WERI-Rb-1 (cell line): ENCODE data around the gene RREB1.

Experiments
- DNase-seq: peaks from one replicate; pipeline ENCODE4 v3.0.0-alpha.2; 2020
- H3K27ac ChIP-seq: fragments of 250-450 bp; sonication (Bioruptor Pico); 2 replicates; pipeline ENCODE4 v1.5.1; 2020; ENCODE audit warnings: mild to moderate bottlenecking, moderate library complexity
- H3K27me3 ChIP-seq: fragments of 250-450 bp; sonication (Bioruptor Pico); 2 replicates; pipeline ENCODE4 v1.5.1; 2021; ENCODE audit warnings: mild to moderate bottlenecking, low read depth, moderate library complexity; ENCODE audit not compliant: insufficient read depth, severe bottlenecking
- H3K36me3 ChIP-seq: fragments of 250-450 bp; sonication (Bioruptor Pico); 2 replicates; pipeline ENCODE4 v1.5.1; 2020; ENCODE audit warnings: mild to moderate bottlenecking, moderate library complexity
- H3K4me3 ChIP-seq: 2 replicates; pipeline ENCODE4 v1.5.1; 2011; ENCODE audit warnings: low read depth, mild to moderate bottlenecking, control low read depth, low read length
- H3K9me3 ChIP-seq: fragments of 250-450 bp; sonication (Bioruptor Pico); 2 replicates; pipeline ENCODE4 v1.5.1; 2021; ENCODE audit warnings: mild to moderate bottlenecking, moderate library complexity; ENCODE audit not compliant: severe bottlenecking
- CTCF ChIP-seq: IDR thresholded peaks from 2 replicates; pipeline ENCODE4 v1.5.1; 2011; ENCODE audit warnings: low read depth, mild to moderate bottlenecking, control low read depth, inconsistent platforms, low read length

Gene RREB1

DNA sequence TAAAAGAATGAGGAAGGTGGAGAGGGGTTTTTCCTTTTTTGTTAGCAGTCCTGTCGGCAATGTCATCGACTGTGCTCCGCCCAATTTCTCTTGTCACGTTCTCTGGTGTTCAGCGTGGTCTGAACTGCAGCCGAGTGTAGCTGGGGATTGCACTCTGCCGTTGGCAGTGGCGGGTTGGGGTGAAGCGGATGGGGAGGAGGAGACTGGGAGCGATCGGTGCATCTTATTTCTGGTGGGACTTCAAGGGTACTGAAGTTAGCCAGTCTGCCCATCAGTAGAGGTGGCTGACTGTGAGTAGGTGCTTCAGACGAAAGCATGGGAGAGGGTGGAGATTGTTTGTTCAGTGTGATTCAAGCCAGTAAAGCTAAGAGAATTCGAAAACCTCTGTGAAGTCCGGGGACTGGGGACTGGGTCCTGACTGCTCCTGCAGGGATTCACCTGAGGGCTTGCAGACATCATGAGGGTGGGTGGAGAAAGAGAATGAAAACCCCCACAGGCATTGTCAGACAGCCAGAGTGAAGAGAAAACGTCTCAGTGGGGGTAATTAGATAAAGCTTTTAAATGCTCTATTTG lies 5.1 kb downstream of the RREB1 start:
- Histone ChIP-seq H3K27me3 (no peaks in the 10 kb centered on the region), H3K27ac (no peak overlapping the region), H3K4me3 (no peak overlapping the region), H3K9me3 (no peaks in the 10 kb centered on the region), H3K36me3 (peaks cover 4% of the 10 kb centered on the region)
- TF ChIP-seq CTCF, result no peak
- peak; percentile 37 for DNase-seq

GRCh38 chr6:7114744-7115458 lies 7.1 kb downstream of the RREB1 start:
- no peaks in the 10 kb centered on the region for H3K9me3 ChIP-seq
- H3K27ac ChIP-seq, result no peak overlapping the region
- no peaks in the 10 kb centered on the region for H3K27me3 ChIP-seq
- H3K36me3 ChIP-seq, result peaks cover 4% of the 10 kb centered on the region
- no peak for DNase-seq
- H3K4me3 ChIP-seq, result no peak overlapping the region
- TF ChIP-seq CTCF, result no peak

DNA sequence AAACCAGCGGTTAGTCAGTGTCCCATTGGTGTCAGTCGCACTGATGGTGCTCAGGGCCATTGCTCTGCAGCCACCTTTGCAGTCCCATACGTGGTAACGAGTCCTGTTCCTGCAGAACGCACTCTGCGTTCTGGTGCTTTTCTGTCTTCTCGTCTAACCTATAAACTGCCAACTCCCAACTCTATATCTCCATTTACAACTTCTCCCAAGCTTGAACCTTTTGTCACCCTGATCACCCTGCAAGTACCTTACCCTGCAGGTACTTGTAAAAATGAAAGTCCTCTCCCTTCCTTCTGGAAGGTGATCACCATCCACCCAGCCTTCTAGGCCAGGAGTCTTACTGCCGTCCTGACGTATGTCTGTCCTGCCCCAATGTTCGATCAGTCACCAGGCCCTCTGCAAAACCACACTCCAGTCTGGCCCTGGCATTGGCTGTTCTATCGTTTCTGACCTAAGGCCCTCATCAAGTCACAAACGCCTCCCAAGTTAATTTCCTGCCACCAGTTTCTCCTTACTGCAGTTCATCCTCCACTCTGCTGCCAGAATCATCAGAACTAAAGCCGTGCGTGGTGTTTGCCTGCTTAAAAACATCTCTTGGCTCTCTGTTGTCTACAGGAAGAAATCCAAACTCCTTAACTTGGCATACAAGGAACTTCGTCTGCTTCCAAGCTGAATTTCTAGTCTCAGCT lies 7.9 kb downstream of the RREB1 start:
- Histone ChIP-seq H3K9me3 (no peaks in the 10 kb centered on the region), H3K36me3 (peaks cover 4% of the 10 kb centered on the region), H3K27me3 (no peaks in the 10 kb centered on the region), H3K4me3 (no peak overlapping the region), H3K27ac (no peak overlapping the region)
- no peak for DNase-seq
- no peak for TF ChIP-seq CTCF

GRCh38 chr6:7119272-7119801 lies 11.6 kb downstream of the RREB1 start:
- H3K4me3 ChIP-seq, result no peak overlapping the region
- TF ChIP-seq CTCF, result no peak
- no peaks in the 10 kb centered on the region for H3K9me3 ChIP-seq
- DNase-seq, result peak; percentile 3
- H3K27ac ChIP-seq, result peak overlapping the region; percentile 11
- H3K27me3 ChIP-seq, result no peaks in the 10 kb centered on the region
- peaks cover 23% of the 10 kb centered on the region for H3K36me3 ChIP-seq

- H3K36me3 ChIP-seq, result peaks cover 32% of the 10 kb centered on the region
- no peak overlapping the region for H3K4me3 ChIP-seq
- H3K9me3 ChIP-seq, result no peaks in the 10 kb centered on the region
- no peak overlapping the region for H3K27ac ChIP-seq
- peak; percentile 3 for DNase-seq
- no peaks in the 10 kb centered on the region for H3K27me3 ChIP-seq
- TF ChIP-seq CTCF, result no peak
Observed at GRCh38 chr6:7121700-7122241, 14.0 kb downstream of the RREB1 start.
